K562 (cell line): Measurements from ENCODE around the gene GARRE1. TPM values are rescaled to one million over a fixed set of nuclear protein-coding genes. Genes with fewer than 3 reads are reported as not detected.

ENCODE experiments used
- ATAC-seq: fragments of 200-7000 bp; cut with Tn5 transposase; 3 replicates; pipeline ENCODE4 v1.9.1; 2020; ENCODE audit warnings: moderate library complexity
- BruUV-seq: library from RNA; stranded (reverse); fragments of 400-500 nt; replicated peaks from 2 replicates; lab custom pipeline; 2021; lab: Mats Ljungman, UMichigan
- CTCF ChIA-PET: fragments of 300-600 bp; formaldehyde crosslinking; extraction: SDS; loops from one replicate; lab custom pipeline; 2021; ENCODE audit warnings: low intra/inter-chr PET ratio; lab: Yijun Ruan, JAX
- POLR2A ChIA-PET: fragments of 300-600, 350-650 bp; sonication (Branson Sonifier 250); formaldehyde crosslinking; extraction: SDS; loops from one replicate; lab custom pipeline; 2021; ENCODE audit warnings: antibody characterized with exemption, inconsistent platforms; lab: Yijun Ruan, JAX
- DNase-seq, 4 experiments: peaks; one replicate each; pipeline versions ENCODE4 v3.0.0 to v3.0.0-alpha.2; 2011 to 2018; ENCODE audit warnings: low spot score in 3 of 4, mixed read lengths in 3 of 4; ENCODE audit errors: extremely low read depth in 1 of 4
- FAIRE-seq: peaks from 2 replicates; lab custom pipeline; 2011; peaks lifted over from hg19 to GRCh38; lab: Jason Lieb, UNC
- H2AFZ ChIP-seq: 2 replicates; pipeline ENCODE4 v1.6.0; 2011; ENCODE audit warnings: low read depth, low read length, control low read depth, inconsistent platforms
- H3K27ac ChIP-seq: fragments of 200-600 bp; 3 replicates; pipeline ENCODE4 v1.8.0; 2011; ENCODE audit warnings: low read depth, mild to moderate bottlenecking, control low read depth, inconsistent platforms, low read length, moderate library complexity, mixed read lengths; ENCODE audit errors: extremely low read depth
- H3K27me3 ChIP-seq, 2 experiments: fragments of 300-600 bp in 1 of 2; 2 replicates in 1 of 2; 3 replicates in 1 of 2; pipeline versions ENCODE4 v1.6.0 to v1.8.0; 2011; ENCODE audit warnings: inconsistent platforms in 2 of 2, low read length in 2 of 2, mild to moderate bottlenecking in 1 of 2, mixed read lengths in 1 of 2, moderate library complexity in 1 of 2; ENCODE audit not compliant: control insufficient read depth in 2 of 2, insufficient read depth in 2 of 2
- H3K36me3 ChIP-seq: fragments of 300-600 bp; 3 replicates; pipeline ENCODE4 v1.8.0; 2011; ENCODE audit warnings: mild to moderate bottlenecking, low read length, inconsistent platforms; ENCODE audit not compliant: control insufficient read depth, insufficient read depth
- H3K4me1 ChIP-seq, 2 experiments: fragments of 200-600 bp in 1 of 2; replicated peaks in 1 of 2; 2 replicates in 1 of 2; 3 replicates in 1 of 2; pipeline versions ENCODE4 v1.5.1 to v1.8.0; 2011; ENCODE audit warnings: inconsistent platforms in 2 of 2, low read length in 2 of 2, mild to moderate bottlenecking in 1 of 2, mixed read lengths in 1 of 2, moderate library complexity in 1 of 2; ENCODE audit not compliant: control insufficient read depth in 2 of 2, insufficient read depth in 2 of 2
- H3K4me2 ChIP-seq: 2 replicates; pipeline ENCODE4 v1.6.1; 2011; ENCODE audit warnings: low read length, control low read depth, inconsistent platforms, mixed read lengths; ENCODE audit not compliant: insufficient read depth
- H3K4me3 ChIP-seq: fragments of 200-600 bp; sonication (generic), shearing (Covaris generic); 2 replicates; pipeline ENCODE4 v1.5.1; 2016; ENCODE audit warnings: control low read depth, inconsistent platforms
- H3K79me2 ChIP-seq: fragments of 200-600 bp; 3 replicates; pipeline ENCODE4 v1.8.0; 2011; ENCODE audit warnings: low read length, inconsistent platforms; ENCODE audit not compliant: control insufficient read depth, insufficient read depth
- H3K9ac ChIP-seq, 2 experiments: 2 replicates each; pipeline versions ENCODE4 v1.6.0 to v1.6.1; 2011; ENCODE audit warnings: low read depth in 2 of 2, low read length in 2 of 2, control low read depth in 1 of 2, inconsistent platforms in 1 of 2, mild to moderate bottlenecking in 1 of 2, mixed read lengths in 1 of 2; ENCODE audit not compliant: insufficient read depth in 1 of 2
- H3K9me1 ChIP-seq: one replicate; pipeline ENCODE4 v1.6.0; 2011; ENCODE audit warnings: inconsistent platforms, mild to moderate bottlenecking, low read length, moderate library complexity; ENCODE audit not compliant: control insufficient read depth, insufficient read depth
- H3K9me3 ChIP-seq: replicated peaks from 2 replicates; pipeline ENCODE4 v1.5.1; 2011; ENCODE audit warnings: low read depth, low read length, inconsistent platforms; ENCODE audit not compliant: control insufficient read depth, insufficient read depth
- H4K20me1 ChIP-seq: replicated peaks from 2 replicates; pipeline ENCODE4 v1.6.1; 2011; ENCODE audit warnings: low read length, inconsistent platforms, mixed read lengths; ENCODE audit not compliant: control insufficient read depth, insufficient read depth
- CHD7 ChIP-seq: fragments of 200-600 bp; sonication (generic); IDR thresholded peaks from one replicate; pipeline ENCODE4 v1.6.1; 2012; ENCODE audit warnings: mild to moderate bottlenecking, low read depth, low read length, inconsistent platforms
- IFI16 ChIP-seq: fragments of 250-450 bp; sonication (Bioruptor Pico); IDR thresholded peaks from 2 replicates; pipeline ENCODE4 v2.1.2; 2022; ENCODE audit warnings: mild to moderate bottlenecking, inconsistent platforms
- LARP7 ChIP-seq: fragments of 450-650 bp; IDR thresholded peaks from 2 replicates; pipeline ENCODE4 v1.6.1; 2016
- RFX5 ChIP-seq: IDR thresholded peaks from 2 replicates; pipeline ENCODE4 v1.6.1; 2011; ENCODE audit warnings: low read depth, mild to moderate bottlenecking, improper control_type of control experiment, low read length
- TOE1 ChIP-seq, 2 experiments: fragments of 450-650 bp in 1 of 2; sonication (generic) in 1 of 2; formaldehyde crosslinking in 1 of 2; IDR thresholded peaks; 2 replicates each; pipeline versions ENCODE4 v1.7.1 to v1.8.0; 2016 to 2022; ENCODE audit warnings: borderline replicate concordance in 2 of 2, mild to moderate bottlenecking in 2 of 2, antibody characterized with exemption in 1 of 2, inconsistent platforms in 1 of 2, low read depth in 1 of 2, missing genetic modification reagents in 1 of 2, moderate library complexity in 1 of 2
- TRIM24 ChIP-seq, 2 experiments: fragments of 450-650 bp; IDR thresholded peaks; 2 replicates each; pipeline ENCODE4 v1.6.1; 2016
- U2AF1 ChIP-seq: fragments of 200-400 bp; formaldehyde crosslinking; optimal IDR thresholded peaks from 2 replicates; pipeline ENCODE3; 2017; ENCODE audit warnings: mild to moderate bottlenecking, low read depth, low read length, moderate library complexity
- WGBS: fragments of 100-300 bp; shearing (Covaris generic); methylation state at CpG from one replicate; pipeline ENCODE4 v1.1.6; 2016; ENCODE audit warnings: low coverage, mixed read lengths; ENCODE audit not compliant: insufficient coverage; ENCODE audit errors: missing lambda C conversion rate; 5-methylcytosine and 5-hydroxymethylcytosine counted together
- in situ Hi-C: fragments of 300-500 bp; cut with MboI; formaldehyde crosslinking; loops from 4 replicates; pipeline ENCODE4 v1.15.0; 2018; ENCODE audit warnings: inconsistent platforms, mixed read lengths
- intact Hi-C: fragments of 100-400 bp; cut with micrococcal nuclease; formaldehyde crosslinking; loops from 2 replicates; pipeline ENCODE4 v1.14.2; 2022
- polyA plus RNA-seq, 8 experiments: library from polyadenylated mRNA; depleted of rRNA in 4 of 8; stranded (reverse) in 5 of 8; unstranded in 3 of 8; fragments of >200 nt; fragmentation: Nextera tagmentation in 2 of 8; fragmentation: Illumina TruSeq in 1 of 8; extraction: Ambion mirVana in 2 of 8; extraction: Trizol in 1 of 8; gene quantifications; 2 replicates each; pipeline versions ENCODE4 v1.2.1 to v1.2.3, GENCODE V29; 2011 to 2014; ENCODE audit warnings: inconsistent platforms in 1 of 8, missing spikeins in 1 of 8
- total RNA-seq, 7 experiments: library from RNA; depleted of rRNA in 6 of 7; stranded (reverse); fragments of >200 nt in 6 of 7; fragmentation: Illumina TruSeq in 2 of 7; extraction: Trizol in 2 of 7; gene quantifications; 2 replicates each; pipeline versions ENCODE4 v1.2.1 to v1.2.3, GENCODE V29; 2011 to 2021; ENCODE audit warnings: low replicate concordance in 1 of 7
- TF ChIP-seq, protein P1 (sequence below): fragments of 450-650 bp; formaldehyde crosslinking; IDR thresholded peaks from 2 replicates; pipeline ENCODE4 v1.4.0; 2020; ENCODE audit warnings: mild to moderate bottlenecking
- TF ChIP-seq, protein P2 (sequence below): sonication (generic); formaldehyde crosslinking; IDR thresholded peaks from 2 replicates; pipeline ENCODE4 v1.9.0; 2022; ENCODE audit warnings: mild to moderate bottlenecking, missing genetic modification reagents

GARRE1 gene
- total and polyA plus RNA-seq, 9 of the 15 experiments (the other 6 are each of a cell fraction or from before 2014, with no cell fraction given) = 1.6 to 12.8 (median 7.5) TPM

DNA sequence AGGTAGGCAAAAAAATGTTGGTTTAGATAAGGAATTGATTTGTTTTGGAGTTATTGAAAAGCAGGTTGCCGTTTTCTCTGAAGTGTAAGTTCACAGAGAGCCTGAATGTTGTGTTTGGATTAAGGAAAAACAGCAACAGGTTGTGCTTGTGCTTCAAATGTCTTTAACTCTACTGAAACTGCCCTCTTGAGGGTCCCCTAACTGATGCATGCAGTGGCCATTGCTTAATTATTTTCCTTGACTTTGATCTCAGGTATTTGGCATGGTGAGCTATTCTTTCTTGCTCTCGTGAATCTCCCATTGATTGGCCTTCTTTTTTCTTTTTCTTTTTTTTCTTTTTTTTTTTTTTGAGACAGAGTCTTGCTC, 3.2 kb downstream of the GARRE1 start:
- DNase-seq = no peak
- Histone ChIP-seq H3K4me3 (no peak overlapping the region), H3K27me3 (no peaks in the 10 kb centered on the region), H3K79me2 (peaks cover 35% of the 10 kb centered on the region), H3K36me3 (peaks cover 4% of the 10 kb centered on the region; the same call in 1 of the 3 replicates), H3K4me1 (peaks cover 9 to 24% of the 10 kb centered on the region in 2 experiments; a peak in 3 of 5 replicates), H3K9me1 (peaks cover 3% of the 10 kb centered on the region), H2AFZ (no peak overlapping the region), H4K20me1 (peaks cover 7% of the 10 kb centered on the region), H3K9me3 (no peaks in the 10 kb centered on the region), H3K27ac (no peak overlapping the region), H3K9ac (no peak overlapping the region), H3K4me2 (no peak overlapping the region)
- ChIA-PET POLR2A (interaction anchor here (0.6 kb wide), 1 partner anchor 1094 kb away, joined by 3 read pairs; no protein-coding TSS in a partner anchor), CTCF (no interaction called here)
- BruUV-seq = no TSS peak
- peak; percentile 6 for FAIRE-seq
- in situ Hi-C loops = no loop called here
- intact Hi-C loops = loop anchor here (5.0 kb wide), 1 partner anchor 70 kb away; no protein-coding TSS in a partner anchor
- no peak for ATAC-seq
- 71% methylated on average over 2 of the region's 2 CpGs for WGBS
- no peak for TF ChIP-seq U2AF1
- no peak for TF ChIP-seq RFX5
- TF ChIP-seq, protein P1, sequence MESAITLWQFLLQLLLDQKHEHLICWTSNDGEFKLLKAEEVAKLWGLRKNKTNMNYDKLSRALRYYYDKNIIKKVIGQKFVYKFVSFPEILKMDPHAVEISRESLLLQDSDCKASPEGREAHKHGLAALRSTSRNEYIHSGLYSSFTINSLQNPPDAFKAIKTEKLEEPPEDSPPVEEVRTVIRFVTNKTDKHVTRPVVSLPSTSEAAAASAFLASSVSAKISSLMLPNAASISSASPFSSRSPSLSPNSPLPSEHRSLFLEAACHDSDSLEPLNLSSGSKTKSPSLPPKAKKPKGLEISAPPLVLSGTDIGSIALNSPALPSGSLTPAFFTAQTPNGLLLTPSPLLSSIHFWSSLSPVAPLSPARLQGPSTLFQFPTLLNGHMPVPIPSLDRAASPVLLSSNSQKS = no peak
- no peak for TF ChIP-seq TRIM24 (IDR thresholded peaks at IDR 0.05)
- no peak for TF ChIP-seq TOE1 (IDR thresholded peaks at IDR 0.05; ENCODE audit: borderline replicate concordance)
- TF ChIP-seq TOE1 (CRISPR knock-in tag; IDR thresholded peaks at IDR 0.05; ENCODE audit: borderline replicate concordance, low read depth) = no peak
- TF ChIP-seq LARP7 = no peak
- TF ChIP-seq IFI16 (CRISPR knock-in tag) = no peak
- no peak for TF ChIP-seq CHD7
- TF ChIP-seq, protein P2, sequence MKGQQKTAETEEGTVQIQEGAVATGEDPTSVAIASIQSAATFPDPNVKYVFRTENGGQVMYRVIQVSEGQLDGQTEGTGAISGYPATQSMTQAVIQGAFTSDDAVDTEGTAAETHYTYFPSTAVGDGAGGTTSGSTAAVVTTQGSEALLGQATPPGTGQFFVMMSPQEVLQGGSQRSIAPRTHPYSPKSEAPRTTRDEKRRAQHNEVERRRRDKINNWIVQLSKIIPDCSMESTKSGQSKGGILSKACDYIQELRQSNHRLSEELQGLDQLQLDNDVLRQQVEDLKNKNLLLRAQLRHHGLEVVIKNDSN (CRISPR knock-in tag) = no peak
